Neural progenitor cell (in vitro differentiated cells): ENCODE measurements around the gene STAT5B. TPM values are rescaled to one million over a fixed set of nuclear protein-coding genes. Genes with fewer than 3 reads are reported as not detected.

Source experiments
- DNase-seq: peaks from one replicate; pipeline ENCODE4 v3.0.0-alpha.2; 2016; ENCODE audit warnings: low spot score
- H2AFZ ChIP-seq: fragments of 200-600 bp; sonication (generic); replicated peaks from 2 replicates; pipeline ENCODE4 v1.6.1; 2016; ENCODE audit warnings: antibody characterized with exemption
- H3F3A ChIP-seq: fragments of 200-600 bp; sonication (generic); 2 replicates; pipeline ENCODE4 v1.6.1; 2016; ENCODE audit warnings: antibody characterized with exemption, low read depth
- H3K27ac ChIP-seq: fragments of 200-600 bp; sonication (generic); 2 replicates; pipeline ENCODE4 v1.5.1; 2016; ENCODE audit warnings: mild to moderate bottlenecking
- H3K27me3 ChIP-seq: fragments of 200-600 bp; sonication (generic); 2 replicates; pipeline ENCODE4 v1.6.1; 2016; ENCODE audit warnings: mild to moderate bottlenecking, moderate library complexity
- H3K36me3 ChIP-seq: fragments of 200-600 bp; sonication (generic); 2 replicates; pipeline ENCODE4 v1.5.1; 2016
- H3K4me1 ChIP-seq: fragments of 200-600 bp; sonication (generic); 2 replicates; pipeline ENCODE4 v1.6.1; 2016; ENCODE audit warnings: mixed run types
- H3K4me2 ChIP-seq: fragments of 200-600 bp; sonication (generic); 2 replicates; pipeline ENCODE4 v1.6.1; 2016
- H3K4me3 ChIP-seq: fragments of 200-600 bp; sonication (generic); 2 replicates; pipeline ENCODE4 v1.5.1; 2016
- H3K79me2 ChIP-seq: fragments of 200-600 bp; sonication (generic); 2 replicates; pipeline ENCODE4 v1.6.1; 2016; ENCODE audit warnings: low read depth
- H3K9ac ChIP-seq: fragments of 200-600 bp; sonication (generic); 2 replicates; pipeline ENCODE4 v1.6.1; 2016
- H3K9me3 ChIP-seq: fragments of 200-600 bp; sonication (generic); 2 replicates; pipeline ENCODE4 v1.5.1; 2016; ENCODE audit warnings: low read depth
- H4K20me1 ChIP-seq: fragments of 200-600 bp; sonication (generic); 2 replicates; pipeline ENCODE4 v1.6.1; 2016; ENCODE audit warnings: low read depth
- H3K27ac Mint-ChIP-seq: 3 replicates; pipeline ENCODE4 v1.8.0; 2021; ENCODE audit warnings: mixed read lengths
- H3K27me3 Mint-ChIP-seq: 2 replicates; pipeline ENCODE4 v1.8.0; 2022; ENCODE audit warnings: low read depth, mild to moderate bottlenecking, inconsistent platforms, moderate library complexity, mixed read lengths; ENCODE audit not compliant: insufficient read depth
- H3K36me3 Mint-ChIP-seq: 3 replicates; pipeline ENCODE4 v1.8.0; 2021; ENCODE audit warnings: mixed read lengths
- H3K4me1 Mint-ChIP-seq: 3 replicates; pipeline ENCODE4 v1.8.0; 2021; ENCODE audit warnings: mixed read lengths
- H3K4me3 Mint-ChIP-seq: 3 replicates; pipeline ENCODE4 v1.8.0; 2021; ENCODE audit warnings: mild to moderate bottlenecking, moderate library complexity, mixed read lengths
- H3K9me3 Mint-ChIP-seq: 3 replicates; pipeline ENCODE4 v1.8.0; 2020; ENCODE audit warnings: mixed read lengths
- EZH2 ChIP-seq: fragments of 200-600 bp; sonication (generic); IDR thresholded peaks from 2 replicates; pipeline ENCODE4 v1.6.1; 2017; ENCODE audit warnings: antibody characterized with exemption, mild to moderate bottlenecking, moderate library complexity
- EZH2phosphoT487 ChIP-seq: fragments of 200-600 bp; sonication (generic); IDR thresholded peaks from 2 replicates; pipeline ENCODE4 v1.6.1; 2017; ENCODE audit warnings: antibody characterized with exemption
- total RNA-seq: library from RNA; depleted of rRNA; stranded (reverse); fragments of >200 nt; gene quantifications from 2 replicates; pipeline ENCODE4 v1.2.3, GENCODE V29; 2015; ENCODE audit warnings: low replicate concordance
- TF ChIP-seq, protein P1 (sequence below): fragments of 200-600 bp; sonication (generic); IDR thresholded peaks from 2 replicates; pipeline ENCODE4 v1.5.1; 2017; ENCODE audit warnings: antibody characterized with exemption, mild to moderate bottlenecking

Gene STAT5B
- total RNA-seq, 1 donor from 2014 or later = 96.4 TPM

DNA sequence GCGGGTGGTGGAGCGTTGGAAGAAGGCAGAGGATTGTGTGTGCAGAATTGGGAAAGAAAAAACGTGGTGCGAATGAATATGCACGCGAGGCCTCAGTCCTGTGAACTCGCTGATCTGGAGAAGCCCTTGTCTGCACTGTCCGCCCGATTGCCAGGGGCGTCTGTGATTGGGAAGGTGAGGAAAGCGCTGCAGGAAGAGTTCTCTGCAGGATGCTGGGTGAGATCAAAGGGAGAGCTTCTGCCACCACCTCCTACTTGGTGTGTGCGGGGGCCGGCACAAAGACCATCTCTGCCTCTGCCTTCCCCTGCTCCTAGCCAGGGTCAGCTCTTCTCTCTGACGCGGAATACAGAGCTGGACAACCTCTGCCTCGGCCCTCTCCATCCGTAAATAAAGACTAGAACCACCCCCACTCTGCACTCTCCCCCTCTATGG, 120.6 kb downstream of the STAT5B start:
- Histone ChIP-seq H3K36me3 (no peaks in the 10 kb centered on the region), H3F3A (peaks cover 12% of the 10 kb centered on the region), H3K79me2 (peaks cover 40% of the 10 kb centered on the region), H2AFZ (no peak overlapping the region), H3K27me3 (no peaks in the 10 kb centered on the region), H4K20me1 (peaks cover 23% of the 10 kb centered on the region), H3K4me1 (peaks cover 5% of the 10 kb centered on the region), H3K9ac (no peak overlapping the region), H3K4me2 (peak overlapping the region; percentile 68), H3K27ac (no peak overlapping the region), H3K9me3 (no peaks in the 10 kb centered on the region), H3K4me3 (peak overlapping the region; percentile 94)
- DNase-seq = peak; percentile 39
- peak overlapping the region; percentile 93 for H3K4me3 Mint-ChIP-seq
- peak overlapping the region; percentile 3 for H3K27ac Mint-ChIP-seq
- H3K36me3 Mint-ChIP-seq = no peaks in the 10 kb centered on the region
- peaks cover 6% of the 10 kb centered on the region for H3K27me3 Mint-ChIP-seq
- no peaks in the 10 kb centered on the region for H3K9me3 Mint-ChIP-seq
- peaks cover 47% of the 10 kb centered on the region for H3K4me1 Mint-ChIP-seq
- TF ChIP-seq, protein P1, sequence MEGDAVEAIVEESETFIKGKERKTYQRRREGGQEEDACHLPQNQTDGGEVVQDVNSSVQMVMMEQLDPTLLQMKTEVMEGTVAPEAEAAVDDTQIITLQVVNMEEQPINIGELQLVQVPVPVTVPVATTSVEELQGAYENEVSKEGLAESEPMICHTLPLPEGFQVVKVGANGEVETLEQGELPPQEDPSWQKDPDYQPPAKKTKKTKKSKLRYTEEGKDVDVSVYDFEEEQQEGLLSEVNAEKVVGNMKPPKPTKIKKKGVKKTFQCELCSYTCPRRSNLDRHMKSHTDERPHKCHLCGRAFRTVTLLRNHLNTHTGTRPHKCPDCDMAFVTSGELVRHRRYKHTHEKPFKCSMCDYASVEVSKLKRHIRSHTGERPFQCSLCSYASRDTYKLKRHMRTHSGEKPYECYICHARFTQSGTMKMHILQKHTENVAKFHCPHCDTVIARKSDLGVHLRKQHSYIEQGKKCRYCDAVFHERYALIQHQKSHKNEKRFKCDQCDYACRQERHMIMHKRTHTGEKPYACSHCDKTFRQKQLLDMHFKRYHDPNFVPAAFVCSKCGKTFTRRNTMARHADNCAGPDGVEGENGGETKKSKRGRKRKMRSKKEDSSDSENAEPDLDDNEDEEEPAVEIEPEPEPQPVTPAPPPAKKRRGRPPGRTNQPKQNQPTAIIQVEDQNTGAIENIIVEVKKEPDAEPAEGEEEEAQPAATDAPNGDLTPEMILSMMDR = no peak
- TF ChIP-seq EZH2 (no peak), EZH2phosphoT487 (no peak)

DNA sequence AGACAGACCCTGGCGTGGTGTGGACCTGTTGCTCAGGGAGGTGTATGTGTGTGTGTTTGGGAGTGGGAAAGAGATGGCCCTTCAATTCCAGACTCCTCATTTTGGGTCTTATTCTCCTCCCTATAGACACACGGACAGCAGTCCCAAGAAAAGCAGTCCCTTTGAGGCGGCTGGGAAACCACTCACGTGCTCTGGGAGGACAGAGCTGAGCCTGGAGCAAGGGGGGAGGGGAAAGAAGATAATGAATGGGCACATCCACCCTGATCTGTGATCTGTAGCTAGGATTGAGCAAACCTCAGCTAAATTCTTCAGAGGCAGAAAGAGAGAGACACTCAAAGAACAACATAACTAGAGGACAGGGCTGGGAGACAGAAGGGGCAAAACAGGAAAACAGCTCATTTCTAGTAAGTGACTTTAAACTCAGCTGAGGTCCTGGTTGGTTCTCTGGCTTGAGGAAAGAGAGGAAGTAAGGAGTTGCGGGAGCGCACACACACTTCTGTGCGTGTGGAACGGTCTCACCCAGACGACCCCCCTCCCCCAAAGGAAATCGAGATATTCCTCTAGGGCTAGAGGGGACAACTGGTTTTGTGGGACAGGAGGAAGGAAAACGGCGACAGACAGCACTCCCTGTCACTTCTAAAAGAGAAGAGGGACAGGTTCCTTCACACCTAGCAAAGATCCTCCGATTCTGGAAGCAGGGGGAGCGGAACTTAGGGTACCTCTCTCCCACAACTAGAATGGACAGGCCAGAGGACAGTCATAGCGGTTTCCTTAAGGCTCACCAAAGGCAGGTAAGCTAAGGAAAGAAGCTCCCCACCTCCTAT, 122.1 kb downstream of the STAT5B start:
- peak overlapping the region; percentile 70 for H2AFZ ChIP-seq
- no peaks in the 10 kb centered on the region for H3K36me3 Mint-ChIP-seq
- H3K4me1 Mint-ChIP-seq = peaks cover 32% of the 10 kb centered on the region
- no peaks in the 10 kb centered on the region for H3K9me3 Mint-ChIP-seq
- TF ChIP-seq, protein P1 = no peak
- TF ChIP-seq EZH2phosphoT487 (no peak), EZH2 (no peak)
- no peaks in the 10 kb centered on the region for H3K27me3 ChIP-seq
- H3K4me2 ChIP-seq = peak overlapping the region; percentile 93
- peak overlapping the region; percentile 94 for H3K4me3 ChIP-seq
- peak overlapping the region; percentile 78 for H3K27ac Mint-ChIP-seq
- H3K9me3 ChIP-seq = no peaks in the 10 kb centered on the region
- peaks cover 12% of the 10 kb centered on the region for H3F3A ChIP-seq
- H3K79me2 ChIP-seq = peaks cover 55% of the 10 kb centered on the region
- H3K4me3 Mint-ChIP-seq = peak overlapping the region; percentile 93
- H3K4me1 ChIP-seq = peaks cover 5% of the 10 kb centered on the region
- no peak overlapping the region for H3K27ac ChIP-seq
- peaks cover 4% of the 10 kb centered on the region for H3K27me3 Mint-ChIP-seq
- H3K36me3 ChIP-seq = no peaks in the 10 kb centered on the region
- H4K20me1 ChIP-seq = peaks cover 33% of the 10 kb centered on the region
- H3K9ac ChIP-seq = peak overlapping the region; percentile 93
- DNase-seq = peak; percentile 41

Other genes starting within 250 kb of the STAT5B start
- gene C17orf113, start 225.8 kb downstream of the STAT5B start, total RNA-seq = 2.2 and 5.5 TPM in 2 replicates
- 5.0 and 7.5 TPM in 2 replicates for gene ZNF385C, start 177.9 kb downstream of the STAT5B start, total RNA-seq
- gene DHX58, start 163.7 kb downstream of the STAT5B start, total RNA-seq = 0.12 TPM in 1 of 2 replicates, not detected in the other
- gene KAT2A, start 155.0 kb downstream of the STAT5B start, total RNA-seq = 18.4 and 34.2 TPM in 2 replicates
- 0.12 and 0.65 TPM in 2 replicates for gene HSPB9, start 153.6 kb downstream of the STAT5B start, total RNA-seq
- gene RAB5C, start 121.4 kb downstream of the STAT5B start, total RNA-seq = 33.5 and 48.9 TPM in 2 replicates
- gene KCNH4, start 95.2 kb downstream of the STAT5B start, total RNA-seq = not detected in 2 replicates
- gene HCRT, start 90.9 kb downstream of the STAT5B start, total RNA-seq = not detected in 2 replicates
- gene GHDC, start 81.9 kb downstream of the STAT5B start, total RNA-seq = 6.8 and 7.7 TPM in 2 replicates
- gene STAT5A, start 12.1 kb upstream of the STAT5B start, total RNA-seq = 6.7 and 10.0 TPM in 2 replicates
- gene STAT3, start 112.1 kb upstream of the STAT5B start, total RNA-seq = 54.9 and 56.2 TPM in 2 replicates
- 5.5 and 14.0 TPM in 2 replicates for gene CAVIN1, start 146.9 kb upstream of the STAT5B start, total RNA-seq
- gene ATP6V0A1, start 182.5 kb upstream of the STAT5B start, total RNA-seq = 30.9 and 40.4 TPM in 2 replicates